GM21360 (cell line): ENCODE results near the gene ARPC1A.
"Not testable (repeated sequence)": the region's sequence is repeated elsewhere in the genome, so short reads cannot be mapped to it uniquely, and the experiment has no call there.

Source experiments
- ATAC-seq: cut with Tn5 transposase; IDR thresholded peaks from one replicate; pipeline ENCODE4 v1.9.1; 2021; ENCODE audit warnings: mild to moderate bottlenecking, moderate library complexity; ENCODE audit not compliant: unreplicated experiment

The ARPC1A gene

DNA sequence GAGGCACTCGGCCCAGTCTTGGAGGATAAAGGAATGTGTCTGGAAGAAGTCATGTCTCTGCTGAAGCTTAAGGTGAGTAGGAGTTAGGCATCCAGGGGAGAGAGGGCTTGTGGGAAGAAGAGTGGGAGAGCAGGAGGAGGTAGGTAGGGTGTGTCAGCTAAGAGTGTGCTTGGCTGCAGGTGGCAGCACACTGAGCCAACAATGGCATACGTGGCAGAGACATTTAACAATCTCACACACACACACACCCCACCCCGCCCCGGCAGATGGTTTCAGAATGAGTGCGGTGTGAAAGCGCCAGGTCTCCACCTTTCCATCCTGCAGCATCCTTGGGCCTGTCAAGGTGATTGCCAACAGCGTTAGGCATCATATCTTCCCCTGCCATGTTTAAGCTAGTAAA, 11.2 kb upstream of the ARPC1A start:
- ATAC-seq = no peak

DNA sequence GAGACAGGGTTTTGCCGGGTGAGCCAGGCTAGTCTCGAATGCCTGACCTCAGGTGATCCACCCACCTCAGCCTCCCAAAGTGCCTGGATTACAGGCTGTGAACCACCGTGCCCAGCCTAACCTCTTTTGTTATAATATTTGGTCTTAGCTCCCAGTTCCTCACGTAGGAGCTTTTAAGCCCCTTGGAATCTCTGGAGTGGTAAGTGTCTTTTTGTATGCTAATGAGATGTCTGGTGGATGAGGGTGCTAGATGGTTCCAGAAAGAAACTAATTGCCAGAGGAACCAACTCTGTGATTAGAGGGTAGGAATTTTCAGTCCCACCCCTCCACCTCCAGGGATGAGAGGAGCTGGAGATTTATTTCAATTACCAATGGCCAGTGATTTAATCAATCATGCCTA, 5.3 kb upstream of the ARPC1A start:
- no peak for ATAC-seq

DNA sequence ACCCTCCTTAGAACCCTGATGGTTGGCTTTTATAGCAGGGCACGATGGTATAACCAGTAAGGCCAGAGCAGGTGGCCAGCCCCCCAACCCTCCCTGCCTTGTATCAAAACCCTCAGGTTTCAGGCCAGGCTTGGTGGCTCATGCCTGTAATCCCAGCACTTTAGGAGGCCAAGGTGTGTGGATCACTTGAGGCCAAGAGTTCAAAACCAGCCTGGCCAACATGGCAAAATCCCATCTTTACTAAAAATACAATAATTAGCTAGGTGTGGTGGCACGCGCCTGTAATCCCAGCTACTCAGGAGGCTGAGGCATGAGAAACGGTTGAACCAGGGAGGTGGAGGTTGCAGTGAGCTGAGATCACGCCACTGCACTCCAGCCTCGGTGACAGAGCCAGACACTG, 3.0 kb upstream of the ARPC1A start:
- not testable (repeated sequence) for ATAC-seq

DNA sequence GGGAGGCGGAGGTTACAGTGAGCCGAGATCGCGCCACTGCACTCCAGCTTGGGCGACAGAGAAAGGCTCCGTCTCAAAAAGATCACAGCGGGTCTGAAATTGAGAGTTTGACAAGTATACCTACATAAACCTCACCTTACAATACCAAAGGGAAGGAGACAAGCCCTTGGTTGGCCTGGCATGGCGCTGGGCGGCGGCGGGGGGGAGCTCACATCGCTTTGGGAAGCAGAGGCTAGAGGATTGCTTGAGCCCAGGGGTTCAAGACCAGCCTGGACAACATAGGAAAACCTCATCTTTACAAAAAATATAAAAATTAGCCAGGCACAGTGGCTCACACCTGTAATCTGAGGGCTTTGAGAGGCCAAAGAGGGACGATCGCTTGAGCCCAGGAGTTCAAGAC, 1.1 kb upstream of the ARPC1A start:
- no peak for ATAC-seq

DNA sequence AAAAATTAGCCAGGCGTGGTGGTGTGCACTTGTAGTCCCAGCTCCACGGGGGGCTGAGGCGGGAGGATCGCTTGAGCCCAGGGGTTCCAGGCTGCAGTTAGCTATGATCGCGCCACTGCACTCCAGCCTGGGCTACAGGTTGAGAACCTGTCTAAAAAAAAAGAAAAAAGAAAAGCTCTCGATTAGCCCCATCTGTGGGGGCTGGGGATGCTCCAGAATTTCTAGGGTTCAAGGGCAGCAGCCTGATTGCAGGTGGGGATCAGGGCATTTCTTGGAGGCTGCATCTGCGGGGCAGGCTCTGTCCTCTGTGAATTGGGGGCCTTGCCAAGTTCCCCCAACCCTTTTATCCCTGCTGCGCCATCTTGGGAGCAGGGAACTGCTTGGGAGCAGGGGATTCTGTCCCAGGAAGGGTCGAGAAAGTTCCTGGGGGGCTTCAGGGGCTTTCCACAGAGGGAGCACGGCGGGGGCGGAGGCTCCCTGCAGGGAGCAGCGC, 651 bp upstream of the ARPC1A start:
- no peak for ATAC-seq

DNA sequence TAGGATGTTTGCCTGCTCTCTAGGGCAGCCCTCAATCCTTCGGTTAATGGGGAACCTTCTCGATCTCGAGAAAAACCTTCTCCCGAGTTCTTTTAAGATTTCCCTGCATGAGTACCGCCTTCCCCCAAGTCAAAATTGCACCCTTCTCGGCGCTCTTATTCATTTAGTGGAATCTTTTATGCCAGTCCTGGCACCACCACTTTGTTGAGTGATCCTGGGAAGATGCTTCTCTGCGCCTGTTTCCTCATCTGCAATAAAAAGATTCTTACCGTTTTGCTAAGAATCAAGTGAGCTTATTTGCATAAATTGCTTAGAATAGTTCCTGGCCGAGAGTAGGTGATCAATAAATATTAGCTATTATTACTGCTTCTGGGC, 697 bp downstream of the ARPC1A start:
- no peak for ATAC-seq

DNA sequence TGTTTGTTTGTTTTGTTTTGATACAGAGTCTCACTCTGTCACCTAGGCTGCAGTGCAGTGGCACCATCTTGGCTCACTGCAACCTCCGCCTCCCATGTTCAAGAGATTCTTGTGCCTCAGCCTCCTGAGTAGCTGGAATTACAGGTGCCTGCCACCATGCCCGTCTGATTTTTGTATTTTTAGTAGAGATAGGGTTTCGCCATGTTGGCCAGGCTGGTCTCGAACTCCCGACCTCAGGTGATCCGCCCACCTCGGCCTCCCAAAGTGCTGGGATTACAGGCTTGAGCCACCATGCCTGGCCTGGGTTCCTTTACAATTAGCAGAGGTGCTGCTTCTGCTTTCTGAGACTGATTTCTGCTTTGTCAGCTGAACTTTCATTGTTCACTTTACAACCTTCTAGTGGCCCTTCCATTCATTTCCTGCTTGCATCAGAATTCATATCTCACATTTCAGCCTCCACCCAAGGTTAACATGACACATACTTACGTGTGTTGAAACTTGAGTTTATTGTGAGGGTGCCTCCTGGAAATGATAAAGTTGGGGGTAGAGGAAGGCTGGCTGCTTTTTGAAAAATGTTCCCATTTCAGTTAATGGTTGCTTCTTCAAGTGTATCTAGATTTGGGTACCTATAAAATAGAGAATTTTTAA, 4.7 kb downstream of the ARPC1A start:
- ATAC-seq = not testable (repeated sequence)

DNA sequence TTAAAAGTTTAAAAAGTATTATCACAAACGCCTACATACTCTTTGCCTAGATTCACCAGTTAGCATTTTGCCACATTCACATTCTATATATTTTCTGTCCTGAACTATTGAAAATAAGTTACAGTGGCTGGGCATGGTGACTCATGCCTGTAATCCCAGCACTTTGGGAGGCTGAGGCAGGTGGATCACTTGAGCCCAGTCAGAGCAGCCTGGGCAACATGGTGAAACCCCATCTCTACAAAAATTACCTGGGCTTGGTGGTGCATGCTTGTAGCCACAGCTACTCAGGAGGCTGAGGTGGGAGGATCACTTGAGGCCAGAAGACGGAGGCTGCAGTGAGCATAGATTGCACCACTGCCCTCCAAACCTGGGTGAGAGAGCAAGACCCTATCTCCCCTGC, 5.3 kb downstream of the ARPC1A start:
- no peak for ATAC-seq

DNA sequence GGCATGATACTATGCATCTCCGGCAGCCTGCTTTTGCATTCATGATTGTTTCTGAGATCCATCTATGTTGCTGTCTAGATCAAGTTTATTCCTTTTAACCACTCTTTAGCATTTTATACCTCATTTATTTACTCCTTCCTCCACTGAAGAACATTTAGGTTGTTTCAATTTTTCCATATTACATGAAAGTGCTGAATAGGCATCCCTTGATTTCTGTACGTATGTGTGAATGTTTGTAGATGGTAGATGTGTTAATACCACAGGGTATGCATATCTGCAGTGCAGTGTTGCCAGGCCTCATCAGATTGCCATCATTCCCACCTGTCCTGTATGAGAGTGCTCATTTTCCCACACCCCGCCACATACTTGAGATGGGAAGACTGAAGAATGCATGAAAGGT, 13.9 kb downstream of the ARPC1A start:
- ATAC-seq = no peak

DNA sequence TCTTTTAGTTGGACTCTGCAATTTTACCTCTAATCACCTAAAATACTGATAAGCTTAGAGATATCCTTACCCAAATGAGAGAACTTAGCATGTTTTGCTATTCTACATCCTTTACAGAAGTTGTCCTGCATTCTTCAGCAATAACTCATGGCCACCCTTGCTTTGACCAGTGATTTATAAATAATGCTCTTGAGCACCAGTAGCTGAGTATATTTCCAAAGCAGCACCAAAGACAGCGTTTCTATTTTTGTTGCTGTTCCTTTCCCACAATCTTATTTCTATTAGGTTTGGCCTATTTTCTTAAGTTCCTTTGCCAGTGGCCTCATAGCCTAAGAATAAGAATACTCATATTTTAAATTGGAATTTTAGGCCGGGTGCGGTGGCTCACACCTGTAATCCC, 15.0 kb downstream of the ARPC1A start:
- ATAC-seq = no peak

DNA sequence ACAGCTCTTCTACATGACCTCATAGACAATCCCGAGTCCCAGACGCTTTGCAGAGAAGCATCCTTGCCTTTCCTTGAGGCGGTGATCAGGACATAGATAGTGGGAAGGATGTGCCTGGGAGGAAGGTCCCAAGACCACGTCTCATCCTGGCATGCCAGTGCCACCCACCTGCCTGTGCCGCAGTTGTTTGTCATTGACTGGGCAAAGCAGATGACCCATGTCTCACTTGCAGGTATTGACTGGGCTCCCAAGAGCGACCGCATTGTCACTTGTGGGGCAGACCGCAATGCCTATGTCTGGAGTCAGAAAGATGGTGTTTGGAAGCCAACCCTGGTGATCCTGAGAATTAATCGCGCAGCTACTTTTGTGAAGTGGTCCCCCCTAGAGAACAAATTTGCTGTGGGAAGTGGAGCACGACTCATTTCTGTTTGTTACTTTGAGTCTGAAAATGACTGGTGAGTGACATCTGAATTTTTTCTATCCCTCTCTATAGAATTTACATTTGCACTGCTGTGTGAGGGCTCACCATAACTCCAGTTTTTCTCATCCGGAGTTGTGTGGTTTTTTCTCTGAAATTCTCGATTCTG, 18.5 kb downstream of the ARPC1A start:
- ATAC-seq = no peak

DNA sequence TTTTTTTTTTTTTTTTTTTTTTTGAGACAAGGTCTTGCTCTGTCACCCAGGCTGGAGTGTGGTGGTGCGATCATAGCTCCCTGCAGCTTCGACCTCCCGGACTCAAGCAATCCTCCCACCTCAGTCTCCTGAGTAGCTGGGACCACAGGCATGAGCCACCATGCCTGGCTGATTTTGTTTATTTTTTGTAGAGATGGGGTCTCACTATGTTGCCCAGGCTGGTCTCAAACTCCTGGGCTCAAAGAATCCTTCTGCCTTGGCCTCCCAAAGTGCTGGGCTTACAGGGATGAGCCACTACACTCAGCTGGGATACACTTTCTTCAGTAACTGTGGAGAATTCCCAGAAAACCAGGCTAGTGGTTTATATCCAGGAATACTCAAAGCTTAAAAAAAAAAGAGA, 24.9 kb downstream of the ARPC1A start:
- ATAC-seq = not testable (repeated sequence)

DNA sequence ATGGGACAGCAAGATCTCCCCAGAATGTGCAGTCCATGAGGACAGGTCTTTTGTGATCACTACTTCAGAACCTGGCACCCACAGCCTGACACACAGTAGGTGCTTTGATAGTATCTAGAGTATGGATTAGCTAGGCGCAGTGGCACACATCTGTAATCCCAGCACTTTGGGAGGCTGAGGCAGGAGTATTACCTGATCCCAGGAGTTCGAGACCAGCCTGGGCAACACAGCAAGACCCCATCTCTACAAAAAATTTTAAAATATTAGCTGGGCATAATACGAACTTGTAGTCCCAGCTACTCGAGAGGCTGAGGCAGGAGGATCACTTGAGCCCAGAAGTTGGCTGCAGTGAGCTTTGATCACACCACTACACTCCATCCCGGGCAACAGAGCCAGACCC, 26.5 kb downstream of the ARPC1A start:
- no peak for ATAC-seq

DNA sequence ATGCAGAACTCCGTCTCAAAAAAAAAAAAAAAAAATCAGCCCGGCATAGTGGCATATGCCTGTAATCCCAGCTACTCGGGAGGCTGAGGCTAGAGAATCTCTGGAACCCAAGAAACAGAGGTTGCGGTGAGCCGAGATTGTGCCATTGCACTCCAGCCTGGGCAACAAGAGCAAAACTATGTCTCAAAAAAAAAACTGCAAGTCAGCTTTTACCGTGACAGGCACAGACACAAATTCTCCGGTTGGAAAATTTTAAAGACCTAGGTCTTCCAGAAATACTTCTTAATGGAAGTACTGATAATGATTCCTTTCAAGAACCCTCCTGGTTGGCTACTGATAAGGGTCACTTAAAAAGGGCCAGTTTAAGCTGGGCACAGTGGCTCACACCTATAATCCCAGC, 29.4 kb downstream of the ARPC1A start:
- no peak for ATAC-seq

DNA sequence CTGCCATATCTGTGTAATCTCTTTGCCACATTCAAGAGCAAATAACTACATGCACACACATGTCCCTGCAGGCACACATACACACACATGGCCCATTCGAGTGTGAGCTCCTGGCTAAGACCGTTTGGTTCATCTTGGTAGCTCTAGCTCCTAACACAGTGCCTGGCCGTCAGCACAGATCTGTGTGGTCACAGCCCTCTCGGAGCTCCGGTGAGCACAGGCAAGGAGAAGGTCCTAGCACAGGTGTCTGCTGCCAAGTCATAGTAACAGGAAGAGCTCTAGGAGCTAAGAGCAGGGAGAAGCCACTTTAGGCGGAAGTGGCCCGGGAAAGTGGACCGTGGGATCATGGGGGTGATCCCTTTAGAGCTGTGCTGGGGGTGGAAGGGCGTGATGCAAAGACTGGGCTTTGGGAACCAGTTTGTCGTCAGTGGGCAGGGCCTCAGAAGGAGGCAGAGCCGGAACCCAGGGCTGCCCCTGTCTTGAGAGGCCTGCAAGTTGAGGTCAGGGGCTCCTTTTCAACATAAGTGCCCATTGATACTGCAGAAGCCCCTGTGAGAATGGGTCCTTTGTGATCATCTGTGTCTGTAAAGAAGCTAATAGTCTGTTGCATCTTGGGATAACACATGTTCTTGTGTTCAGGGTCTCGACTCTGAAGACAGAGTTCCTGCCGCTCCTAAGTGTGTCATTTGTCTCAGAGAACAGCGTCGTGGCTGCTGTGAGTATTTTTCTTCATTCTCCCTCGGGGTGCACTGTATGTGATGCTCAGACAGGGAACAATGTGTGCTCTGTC, 32.2 kb downstream of the ARPC1A start:
- ATAC-seq = no peak

DNA sequence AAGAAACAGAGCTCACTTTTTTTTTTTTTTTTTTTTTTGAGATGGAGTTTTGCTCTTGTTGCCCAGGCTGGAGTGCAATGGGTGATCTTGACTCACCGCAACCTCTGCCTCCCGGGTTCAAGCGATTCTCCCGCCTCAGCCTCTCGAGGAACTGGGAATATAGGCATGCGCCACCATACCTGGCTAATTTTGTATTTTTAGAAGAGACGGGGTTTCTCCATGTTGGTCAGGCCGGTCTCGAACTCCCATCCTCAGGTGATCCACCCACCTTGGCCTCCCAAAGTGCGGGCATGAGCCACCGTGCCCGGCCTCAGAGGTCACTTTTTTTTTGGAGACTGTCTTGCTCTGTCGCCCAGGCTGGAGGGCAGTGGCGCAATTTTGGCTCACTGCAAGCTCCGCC, 32.8 kb downstream of the ARPC1A start:
- not testable (repeated sequence) for ATAC-seq

DNA sequence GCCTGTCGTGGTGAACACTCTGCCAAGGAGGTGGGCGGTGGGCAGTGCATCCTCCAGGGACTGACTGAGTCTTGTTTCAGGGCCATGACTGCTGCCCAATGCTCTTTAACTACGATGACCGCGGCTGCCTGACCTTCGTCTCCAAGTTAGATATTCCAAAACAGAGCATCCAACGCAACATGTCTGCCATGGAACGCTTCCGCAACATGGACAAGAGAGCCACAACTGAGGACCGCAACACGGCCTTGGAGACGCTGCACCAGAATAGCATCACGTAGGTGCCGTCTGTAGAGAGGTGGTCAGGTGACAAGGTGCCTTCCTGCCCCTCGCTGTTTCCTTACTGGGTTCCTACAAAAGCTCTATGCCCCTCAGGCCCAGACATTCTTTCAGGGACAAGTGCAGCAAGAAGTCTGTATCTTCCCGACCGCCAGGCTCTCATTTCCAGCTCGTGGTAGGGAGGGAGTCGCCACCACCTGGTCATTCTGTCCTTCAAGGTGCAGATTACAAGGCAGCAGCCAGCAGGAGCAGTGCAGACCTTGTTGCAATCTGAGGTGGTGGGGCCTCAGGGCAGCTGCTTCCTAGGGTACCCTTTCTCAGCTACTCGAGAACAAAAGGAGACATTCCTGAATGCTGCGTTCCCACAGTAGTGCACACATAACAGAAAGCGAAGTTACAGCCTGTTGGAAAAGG, 33.9 kb downstream of the ARPC1A start:
- ATAC-seq = no peak

DNA sequence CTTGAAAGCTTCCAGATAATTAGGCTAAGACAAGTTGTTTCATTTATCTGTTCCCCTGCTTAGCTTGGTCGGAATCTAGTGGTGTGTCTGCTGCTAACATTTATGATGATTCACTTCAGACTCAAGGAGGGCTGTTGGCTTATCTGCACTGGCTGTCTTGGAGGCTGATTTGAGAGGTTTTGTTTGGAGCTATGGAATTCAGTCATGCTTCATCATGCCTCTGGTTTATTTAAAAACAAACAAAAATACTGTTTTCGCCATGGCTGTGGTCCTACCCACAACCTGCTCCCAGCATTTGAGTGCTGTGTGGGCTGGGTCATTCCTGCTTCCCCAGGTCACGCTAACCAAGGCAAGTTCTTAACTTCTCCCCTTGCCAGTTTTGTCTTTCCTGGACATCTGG, 37.1 kb downstream of the ARPC1A start:
- no peak for ATAC-seq

DNA sequence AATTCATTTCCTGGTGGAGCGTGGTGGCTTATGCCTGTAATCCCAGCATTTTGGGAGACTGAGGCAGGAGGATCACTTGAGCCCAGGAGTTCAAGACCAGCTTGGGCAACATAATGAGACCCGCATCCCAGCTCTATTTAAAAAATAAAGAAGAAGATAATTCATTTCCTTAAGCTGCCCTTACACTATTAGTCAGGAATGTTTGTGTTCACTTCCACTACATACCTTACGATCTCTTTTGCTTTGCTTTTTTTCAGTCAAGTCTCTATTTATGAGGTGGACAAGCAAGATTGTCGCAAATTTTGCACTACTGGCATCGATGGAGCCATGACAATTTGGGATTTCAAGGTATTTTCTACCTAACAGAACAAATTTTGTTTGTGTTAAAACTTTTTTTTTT, 37.6 kb downstream of the ARPC1A start:
- ATAC-seq = no peak

DNA sequence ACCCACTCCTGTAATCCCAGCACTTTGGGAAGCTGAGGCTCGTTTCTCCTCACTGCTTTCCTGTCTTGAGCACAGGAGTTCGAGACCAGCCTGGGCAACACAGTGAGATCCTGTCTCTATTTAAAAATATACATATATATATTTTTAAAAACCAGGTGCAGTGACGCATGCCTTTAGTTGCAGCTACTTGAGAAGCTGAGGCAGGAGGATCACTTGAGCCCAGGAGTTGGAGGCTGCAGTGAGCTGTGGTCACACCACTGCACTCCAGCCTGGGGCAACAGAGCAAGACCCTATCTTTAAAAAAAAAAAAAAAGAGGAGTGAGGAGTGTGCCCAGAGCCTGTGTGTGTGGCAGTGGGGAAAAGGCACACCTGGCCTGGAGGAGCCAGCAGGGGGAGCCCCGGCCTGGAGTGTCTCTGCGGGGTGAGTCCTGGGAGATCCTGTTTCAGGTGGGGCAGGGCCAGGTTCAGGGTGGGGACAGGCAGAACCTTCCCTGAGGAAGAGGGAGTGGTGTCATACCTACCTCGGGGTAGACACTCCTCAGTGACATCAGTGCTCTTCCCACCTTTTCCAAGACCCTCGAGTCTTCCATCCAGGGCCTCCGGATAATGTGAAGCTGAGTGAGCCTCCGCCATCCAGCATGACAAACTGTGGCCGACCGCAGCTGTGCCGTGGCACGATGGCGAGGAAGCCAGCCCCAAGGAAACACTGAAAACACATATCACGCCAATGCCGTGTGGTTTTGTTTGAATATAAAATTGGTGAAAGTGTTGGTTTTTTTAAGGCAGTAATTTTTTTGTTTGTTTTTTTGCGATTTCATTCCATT, 39.8 kb downstream of the ARPC1A start:
- no peak for ATAC-seq

DNA sequence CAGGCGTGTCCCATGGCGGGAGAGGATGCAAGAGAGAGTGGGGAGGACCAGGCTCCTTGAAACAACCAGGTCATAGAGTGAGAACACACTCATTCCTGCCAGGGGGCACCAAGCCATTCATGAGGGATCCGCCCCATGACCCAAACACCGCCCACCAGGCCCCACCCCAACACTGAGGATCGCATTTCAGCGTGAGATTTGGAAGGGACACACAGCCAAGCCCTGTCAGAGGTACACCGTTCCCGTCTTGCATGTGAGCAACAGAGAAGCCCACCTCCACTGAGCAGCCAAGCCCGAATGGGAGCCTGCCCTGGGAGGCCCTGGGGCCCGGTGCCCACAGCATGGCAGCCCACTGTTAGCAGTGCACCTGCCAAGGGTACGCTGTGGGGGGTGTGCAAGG, 40.9 kb downstream of the ARPC1A start:
- ATAC-seq = no peak
